H9 (cell line): ENCODE data around the gene TRIM9. TPM values are rescaled to one million over a fixed set of nuclear protein-coding genes. Genes with fewer than 3 reads are reported as not detected.

Experiments used
- DNase-seq: peaks from one replicate; pipeline ENCODE4 v3.0.0-alpha.2; 2017
- H2AFZ ChIP-seq: one replicate; pipeline ENCODE4 v1.6.1; 2013; ENCODE audit warnings: mild to moderate bottlenecking, low read length, control low read depth, moderate library complexity
- H2AK5ac ChIP-seq: 2 replicates; pipeline ENCODE4 v1.6.1; 2013; ENCODE audit warnings: low read length, control low read depth, mixed read lengths; ENCODE audit not compliant: insufficient read length
- H2BK120ac ChIP-seq: one replicate; pipeline ENCODE4 v1.6.1; 2013; ENCODE audit warnings: low read depth, mild to moderate bottlenecking, low read length, control low read depth, inconsistent platforms; ENCODE audit not compliant: poor library complexity, severe bottlenecking
- H2BK12ac ChIP-seq: 2 replicates; pipeline ENCODE4 v1.6.1; 2013; ENCODE audit warnings: low read length, control low read depth, mixed read lengths, low read depth; ENCODE audit not compliant: insufficient read length
- H2BK15ac ChIP-seq: 2 replicates; pipeline ENCODE4 v1.6.1; 2013; ENCODE audit warnings: low read depth, low read length, control low read depth
- H2BK20ac ChIP-seq: one replicate; pipeline ENCODE4 v1.6.1; 2013; ENCODE audit warnings: low read depth, mild to moderate bottlenecking, low read length, control low read depth, inconsistent platforms; ENCODE audit not compliant: poor library complexity, severe bottlenecking
- H2BK5ac ChIP-seq: 2 replicates; pipeline ENCODE4 v1.6.1; 2013; ENCODE audit warnings: low read length, control low read depth, mixed read lengths; ENCODE audit not compliant: insufficient read length
- H3K14ac ChIP-seq: 2 replicates; pipeline ENCODE4 v1.6.1; 2013; ENCODE audit warnings: low read length, control low read depth; ENCODE audit not compliant: insufficient read depth
- H3K18ac ChIP-seq: 2 replicates; pipeline ENCODE4 v1.6.1; 2013; ENCODE audit warnings: low read depth, mild to moderate bottlenecking, mixed read lengths, low read length, control low read depth; ENCODE audit not compliant: insufficient read length
- H3K23ac ChIP-seq: 2 replicates; pipeline ENCODE4 v1.6.1; 2013; ENCODE audit warnings: low read length, control low read depth, mixed read lengths, low read depth; ENCODE audit not compliant: insufficient read length
- H3K23me2 ChIP-seq: 2 replicates; pipeline ENCODE4 v1.6.1; 2013; ENCODE audit warnings: low read depth, mild to moderate bottlenecking, mixed read lengths, low read length, control low read depth; ENCODE audit not compliant: insufficient read length, poor library complexity, severe bottlenecking
- H3K27ac ChIP-seq: 2 replicates; pipeline ENCODE4 v1.5.1; 2013; ENCODE audit warnings: low read length, control low read depth, mixed read lengths, low read depth; ENCODE audit not compliant: insufficient read length
- H3K27me3 ChIP-seq: 2 replicates; pipeline ENCODE4 v1.6.1; 2013; ENCODE audit warnings: low read length, control low read depth, inconsistent platforms; ENCODE audit not compliant: insufficient read depth
- H3K4ac ChIP-seq: 2 replicates; pipeline ENCODE4 v1.6.1; 2013; ENCODE audit warnings: low read depth, mild to moderate bottlenecking, control low read depth, inconsistent platforms, low read length, moderate library complexity
- H3K4me1 ChIP-seq: 2 replicates; pipeline ENCODE4 v1.6.1; 2013; ENCODE audit warnings: low read length, control low read depth, inconsistent platforms; ENCODE audit not compliant: insufficient read depth
- H3K4me2 ChIP-seq: 2 replicates; pipeline ENCODE4 v1.6.1; 2013; ENCODE audit warnings: low read length, control low read depth, mixed read lengths; ENCODE audit not compliant: insufficient read length, insufficient read depth
- H3K56ac ChIP-seq: 2 replicates; pipeline ENCODE4 v1.6.1; 2013; ENCODE audit warnings: low read depth, mild to moderate bottlenecking, mixed read lengths, low read length, control low read depth; ENCODE audit not compliant: insufficient read length
- H3K79me1 ChIP-seq: 2 replicates; pipeline ENCODE4 v1.6.1; 2013; ENCODE audit warnings: low read depth, mild to moderate bottlenecking, moderate library complexity, low read length, control low read depth, inconsistent platforms; ENCODE audit not compliant: insufficient read depth, poor library complexity, severe bottlenecking
- H3K79me2 ChIP-seq: 2 replicates; pipeline ENCODE4 v1.6.1; 2013; ENCODE audit warnings: low read length, control low read depth, inconsistent platforms; ENCODE audit not compliant: insufficient read depth
- H3K9ac ChIP-seq: 2 replicates; pipeline ENCODE4 v1.6.1; 2013; ENCODE audit warnings: low read length, control low read depth, mixed read lengths; ENCODE audit not compliant: insufficient read length; ENCODE audit errors: extremely low read depth
- H3K9me3 ChIP-seq: one replicate; pipeline ENCODE4 v1.6.1; 2013; ENCODE audit warnings: low read depth, low read length, inconsistent platforms; ENCODE audit not compliant: control insufficient read depth
- H3T11ph ChIP-seq: one replicate; pipeline ENCODE4 v1.6.1; 2013; ENCODE audit warnings: mild to moderate bottlenecking, low read length, control low read depth, inconsistent platforms
- H4K20me1 ChIP-seq: one replicate; pipeline ENCODE4 v1.6.1; 2013; ENCODE audit not compliant: control insufficient read depth, insufficient read length, insufficient read depth
- H4K5ac ChIP-seq: 2 replicates; pipeline ENCODE4 v1.6.1; 2013; ENCODE audit warnings: low read depth, mild to moderate bottlenecking, mixed read lengths, low read length, control low read depth; ENCODE audit not compliant: insufficient read length
- H4K8ac ChIP-seq: replicated peaks from 2 replicates; pipeline ENCODE4 v1.6.1; 2013; ENCODE audit warnings: low read length, control low read depth, mixed read lengths, low read depth; ENCODE audit not compliant: insufficient read length
- H4K91ac ChIP-seq: 2 replicates; pipeline ENCODE4 v1.6.1; 2013; ENCODE audit warnings: low read depth, mild to moderate bottlenecking, moderate library complexity, mixed read lengths, low read length, control low read depth; ENCODE audit not compliant: insufficient read length
- H3K27ac Mint-ChIP-seq, 3 experiments: 2 replicates in 2 of 3; 3 replicates in 1 of 3; pipeline ENCODE4 v1.8.0; 2020 to 2021; ENCODE audit warnings: mixed read lengths in 3 of 3, mild to moderate bottlenecking in 1 of 3, moderate library complexity in 1 of 3
- H3K27me3 Mint-ChIP-seq: 2 replicates; pipeline ENCODE4 v1.8.0; 2021; ENCODE audit warnings: low read depth, mild to moderate bottlenecking, moderate library complexity, mixed read lengths
- H3K36me3 Mint-ChIP-seq, 3 experiments: 2 replicates in 2 of 3; 3 replicates in 1 of 3; pipeline ENCODE4 v1.8.0; 2020 to 2021; ENCODE audit warnings: low read depth in 3 of 3, mixed read lengths in 3 of 3; ENCODE audit not compliant: insufficient read depth in 1 of 3
- H3K4me1 Mint-ChIP-seq, 2 experiments: 2 replicates each; pipeline ENCODE4 v1.8.0; 2020; ENCODE audit warnings: mixed read lengths in 2 of 2
- H3K4me3 Mint-ChIP-seq, 2 experiments: 2 replicates in 1 of 2; 3 replicates in 1 of 2; pipeline ENCODE4 v1.8.0; 2020 to 2021; ENCODE audit warnings: mild to moderate bottlenecking in 2 of 2, mixed read lengths in 2 of 2, moderate library complexity in 1 of 2
- H3K9me3 Mint-ChIP-seq, 2 experiments: 2 replicates in 1 of 2; 3 replicates in 1 of 2; pipeline ENCODE4 v1.8.0; 2020; ENCODE audit warnings: mild to moderate bottlenecking in 2 of 2, mixed read lengths in 2 of 2, moderate library complexity in 1 of 2
- CTCF ChIP-seq: fragments of 200-600 bp; sonication (generic); conservative IDR thresholded peaks from 3 replicates; pipeline ENCODE4 v1.8.0; 2021; ENCODE audit warnings: antibody characterized with exemption, mild to moderate bottlenecking
- WGBS: extraction: QIAGEN DNeasy Blood & Tissue Kit; methylation state at CpG from one replicate; pipeline ENCODE4 v1.1.7; 2013; ENCODE audit warnings: missing lambda C conversion rate, low lambda C conversion rate, mixed read lengths; ENCODE audit not compliant: insufficient read length; ENCODE audit errors: extremely low coverage; 5-methylcytosine and 5-hydroxymethylcytosine counted together
- total RNA-seq: library from RNA; stranded (reverse); gene quantifications from 2 replicates; pipeline ENCODE4 v1.2.1, GENCODE V29; 2021

The TRIM9 gene
- total RNA-seq, 1 experiment from 2014 or later, result 0.98 TPM

GRCh38 chr14:51079085-51079484 is 15.8 kb downstream of the TRIM9 start:
- no peak for TF ChIP-seq CTCF
- H3K4me1 Mint-ChIP-seq, result peaks cover 0 to 2% of the 10 kb centered on the region in 2 experiments; a peak in 2 of 4 replicates
- no CpG with 5 or more reads among the region's 1 CpG for WGBS
- no peak for DNase-seq
- no peak overlapping the region for H2BK12ac ChIP-seq
- no peak overlapping the region for H3T11ph ChIP-seq
- no peak overlapping the region for H3K27ac Mint-ChIP-seq
- H3K27me3 Mint-ChIP-seq, result no peaks in the 10 kb centered on the region
- H2BK20ac ChIP-seq, result no peak overlapping the region
- H2AFZ ChIP-seq, result no peak overlapping the region
- H3K23ac ChIP-seq, result no peak overlapping the region
- H3K4me3 Mint-ChIP-seq, result no peak overlapping the region
- no peak overlapping the region for H3K56ac ChIP-seq
- no peaks in the 10 kb centered on the region for H3K27me3 ChIP-seq
- no peak overlapping the region for H2AK5ac ChIP-seq
- no peak overlapping the region for H4K8ac ChIP-seq
- no peak overlapping the region for H3K4me2 ChIP-seq
- H4K5ac ChIP-seq, result no peak overlapping the region
- H3K4me1 ChIP-seq, result no peaks in the 10 kb centered on the region
- no peaks in the 10 kb centered on the region for H3K9me3 Mint-ChIP-seq
- no peak overlapping the region for H3K9ac ChIP-seq
- H4K20me1 ChIP-seq, result no peaks in the 10 kb centered on the region
- no peak overlapping the region for H3K4ac ChIP-seq
- no peak overlapping the region for H2BK5ac ChIP-seq
- H3K36me3 Mint-ChIP-seq, result no peaks in the 10 kb centered on the region
- H2BK15ac ChIP-seq, result no peak overlapping the region
- H3K9me3 ChIP-seq, result no peaks in the 10 kb centered on the region
- H3K79me2 ChIP-seq, result no peaks in the 10 kb centered on the region
- no peaks in the 10 kb centered on the region for H3K79me1 ChIP-seq
- H3K14ac ChIP-seq, result no peak overlapping the region
- no peak overlapping the region for H4K91ac ChIP-seq
- no peak overlapping the region for H3K18ac ChIP-seq
- H2BK120ac ChIP-seq, result no peak overlapping the region
- no peak overlapping the region for H3K27ac ChIP-seq
- no peaks in the 10 kb centered on the region for H3K23me2 ChIP-seq
